K562 (cell line): Measurements from ENCODE around the gene HOXA2. TPM values are rescaled to one million over a fixed set of nuclear protein-coding genes. Genes with fewer than 3 reads are reported as not detected.

Experiments
- ATAC-seq: fragments of 200-7000 bp; cut with Tn5 transposase; 3 replicates; pipeline ENCODE4 v1.9.1; 2020; ENCODE audit warnings: moderate library complexity
- BruUV-seq: library from RNA; stranded (reverse); fragments of 400-500 nt; replicated peaks from 2 replicates; lab custom pipeline; 2021; lab: Mats Ljungman, UMichigan
- CTCF ChIA-PET: fragments of 300-600 bp; formaldehyde crosslinking; extraction: SDS; loops from one replicate; lab custom pipeline; 2021; ENCODE audit warnings: low intra/inter-chr PET ratio; lab: Yijun Ruan, JAX
- POLR2A ChIA-PET: fragments of 300-600, 350-650 bp; sonication (Branson Sonifier 250); formaldehyde crosslinking; extraction: SDS; loops from one replicate; lab custom pipeline; 2021; ENCODE audit warnings: antibody characterized with exemption, inconsistent platforms; lab: Yijun Ruan, JAX
- DNase-seq, 4 experiments: peaks; one replicate each; pipeline versions ENCODE4 v3.0.0 to v3.0.0-alpha.2; 2011 to 2018; ENCODE audit warnings: low spot score in 3 of 4, mixed read lengths in 3 of 4; ENCODE audit errors: extremely low read depth in 1 of 4
- FAIRE-seq: peaks from 2 replicates; lab custom pipeline; 2011; peaks lifted over from hg19 to GRCh38; lab: Jason Lieb, UNC
- H2AFZ ChIP-seq: 2 replicates; pipeline ENCODE4 v1.6.0; 2011; ENCODE audit warnings: low read depth, low read length, control low read depth, inconsistent platforms
- H3K27ac ChIP-seq: fragments of 200-600 bp; 3 replicates; pipeline ENCODE4 v1.8.0; 2011; ENCODE audit warnings: low read depth, mild to moderate bottlenecking, control low read depth, inconsistent platforms, low read length, moderate library complexity, mixed read lengths; ENCODE audit errors: extremely low read depth
- H3K27me3 ChIP-seq, 2 experiments: fragments of 300-600 bp in 1 of 2; 2 replicates in 1 of 2; 3 replicates in 1 of 2; pipeline versions ENCODE4 v1.6.0 to v1.8.0; 2011; ENCODE audit warnings: inconsistent platforms in 2 of 2, low read length in 2 of 2, mild to moderate bottlenecking in 1 of 2, mixed read lengths in 1 of 2, moderate library complexity in 1 of 2; ENCODE audit not compliant: control insufficient read depth in 2 of 2, insufficient read depth in 2 of 2
- H3K36me3 ChIP-seq: fragments of 300-600 bp; 3 replicates; pipeline ENCODE4 v1.8.0; 2011; ENCODE audit warnings: mild to moderate bottlenecking, low read length, inconsistent platforms; ENCODE audit not compliant: control insufficient read depth, insufficient read depth
- H3K4me1 ChIP-seq, 2 experiments: fragments of 200-600 bp in 1 of 2; replicated peaks in 1 of 2; 2 replicates in 1 of 2; 3 replicates in 1 of 2; pipeline versions ENCODE4 v1.5.1 to v1.8.0; 2011; ENCODE audit warnings: inconsistent platforms in 2 of 2, low read length in 2 of 2, mild to moderate bottlenecking in 1 of 2, mixed read lengths in 1 of 2, moderate library complexity in 1 of 2; ENCODE audit not compliant: control insufficient read depth in 2 of 2, insufficient read depth in 2 of 2
- H3K4me2 ChIP-seq: 2 replicates; pipeline ENCODE4 v1.6.1; 2011; ENCODE audit warnings: low read length, control low read depth, inconsistent platforms, mixed read lengths; ENCODE audit not compliant: insufficient read depth
- H3K4me3 ChIP-seq: fragments of 200-600 bp; sonication (generic), shearing (Covaris generic); 2 replicates; pipeline ENCODE4 v1.5.1; 2016; ENCODE audit warnings: control low read depth, inconsistent platforms
- H3K79me2 ChIP-seq: fragments of 200-600 bp; 3 replicates; pipeline ENCODE4 v1.8.0; 2011; ENCODE audit warnings: low read length, inconsistent platforms; ENCODE audit not compliant: control insufficient read depth, insufficient read depth
- H3K9ac ChIP-seq, 2 experiments: 2 replicates each; pipeline versions ENCODE4 v1.6.0 to v1.6.1; 2011; ENCODE audit warnings: low read depth in 2 of 2, low read length in 2 of 2, control low read depth in 1 of 2, inconsistent platforms in 1 of 2, mild to moderate bottlenecking in 1 of 2, mixed read lengths in 1 of 2; ENCODE audit not compliant: insufficient read depth in 1 of 2
- H3K9me1 ChIP-seq: one replicate; pipeline ENCODE4 v1.6.0; 2011; ENCODE audit warnings: inconsistent platforms, mild to moderate bottlenecking, low read length, moderate library complexity; ENCODE audit not compliant: control insufficient read depth, insufficient read depth
- H3K9me3 ChIP-seq: replicated peaks from 2 replicates; pipeline ENCODE4 v1.5.1; 2011; ENCODE audit warnings: low read depth, low read length, inconsistent platforms; ENCODE audit not compliant: control insufficient read depth, insufficient read depth
- H4K20me1 ChIP-seq: replicated peaks from 2 replicates; pipeline ENCODE4 v1.6.1; 2011; ENCODE audit warnings: low read length, inconsistent platforms, mixed read lengths; ENCODE audit not compliant: control insufficient read depth, insufficient read depth
- KHSRP ChIP-seq: fragments of 450-650 bp; IDR thresholded peaks from 2 replicates; pipeline ENCODE4 v1.6.1; 2017
- SAP30 ChIP-seq: fragments of 200-600 bp; sonication (generic); IDR thresholded peaks from 2 replicates; pipeline ENCODE4 v1.6.1; 2012; ENCODE audit warnings: borderline replicate concordance, low read depth, mild to moderate bottlenecking, moderate library complexity, low read length, control low read depth, inconsistent platforms; ENCODE audit not compliant: insufficient read depth, poor library complexity, severe bottlenecking
- TAF7 ChIP-seq: fragments of 450-650 bp; IDR thresholded peaks from 2 replicates; pipeline ENCODE4 v1.6.1; 2016; ENCODE audit warnings: missing genetic modification characterization, missing compliant biosample characterization
- ZNF354B ChIP-seq: fragments of 250-450 bp; sonication (Bioruptor Pico); IDR thresholded peaks from 2 replicates; pipeline ENCODE4 v1.4.0; 2020
- ZNF518B ChIP-seq: fragments of 250-450 bp; sonication (Bioruptor Pico); IDR thresholded peaks from 2 replicates; pipeline ENCODE4 v1.5.0; 2021; ENCODE audit warnings: mild to moderate bottlenecking, moderate library complexity
- WGBS: fragments of 100-300 bp; shearing (Covaris generic); methylation state at CpG from one replicate; pipeline ENCODE4 v1.1.6; 2016; ENCODE audit warnings: low coverage, mixed read lengths; ENCODE audit not compliant: insufficient coverage; ENCODE audit errors: missing lambda C conversion rate; 5-methylcytosine and 5-hydroxymethylcytosine counted together
- in situ Hi-C: fragments of 300-500 bp; cut with MboI; formaldehyde crosslinking; loops from 4 replicates; pipeline ENCODE4 v1.15.0; 2018; ENCODE audit warnings: inconsistent platforms, mixed read lengths
- intact Hi-C: fragments of 100-400 bp; cut with micrococcal nuclease; formaldehyde crosslinking; loops from 2 replicates; pipeline ENCODE4 v1.14.2; 2022
- polyA plus RNA-seq, 8 experiments: library from polyadenylated mRNA; depleted of rRNA in 4 of 8; stranded (reverse) in 5 of 8; unstranded in 3 of 8; fragments of >200 nt; fragmentation: Nextera tagmentation in 2 of 8; fragmentation: Illumina TruSeq in 1 of 8; extraction: Ambion mirVana in 2 of 8; extraction: Trizol in 1 of 8; gene quantifications; 2 replicates each; pipeline versions ENCODE4 v1.2.1 to v1.2.3, GENCODE V29; 2011 to 2014; ENCODE audit warnings: inconsistent platforms in 1 of 8, missing spikeins in 1 of 8
- total RNA-seq, 7 experiments: library from RNA; depleted of rRNA in 6 of 7; stranded (reverse); fragments of >200 nt in 6 of 7; fragmentation: Illumina TruSeq in 2 of 7; extraction: Trizol in 2 of 7; gene quantifications; 2 replicates each; pipeline versions ENCODE4 v1.2.1 to v1.2.3, GENCODE V29; 2011 to 2021; ENCODE audit warnings: low replicate concordance in 1 of 7
- TF ChIP-seq, protein P1 (sequence below): fragments of 450-650 bp; formaldehyde crosslinking; conservative IDR thresholded peaks from 2 replicates; pipeline ENCODE4 v1.4.0; 2022; ENCODE audit warnings: mild to moderate bottlenecking, missing genetic modification characterization

HOXA2 gene
- total and polyA plus RNA-seq, 9 of the 15 experiments (the other 6 are each of a cell fraction or from before 2014, with no cell fraction given) = 0.04 TPM; not detected in 8

- Histone ChIP-seq H3K4me1 (peaks cover 0 to 28% of the 10 kb centered on the region in 2 experiments; a peak in 2 of 5 replicates), H2AFZ (no peak overlapping the region), H3K27me3 (peaks cover 54 to 65% of the 10 kb centered on the region in 2 experiments; a peak in 4 of 5 replicates), H3K79me2 (no peaks in the 10 kb centered on the region), H3K9ac (no peak overlapping the region), H3K27ac (no peak overlapping the region), H3K9me3 (no peaks in the 10 kb centered on the region), H3K4me3 (no peak overlapping the region), H3K9me1 (no peaks in the 10 kb centered on the region), H4K20me1 (0 out of 2 replicates have a peak, but pooled peaks cover 6% of the 10 kb centered on the region), H3K4me2 (no peak overlapping the region), H3K36me3 (no peaks in the 10 kb centered on the region)
- TF ChIP-seq ZNF354B (CRISPR knock-in tag) (no peak), SAP30 (no peak), TAF7 (tag) (no peak), ZNF518B (no peak), KHSRP (no peak)
- TF ChIP-seq, protein P1, sequence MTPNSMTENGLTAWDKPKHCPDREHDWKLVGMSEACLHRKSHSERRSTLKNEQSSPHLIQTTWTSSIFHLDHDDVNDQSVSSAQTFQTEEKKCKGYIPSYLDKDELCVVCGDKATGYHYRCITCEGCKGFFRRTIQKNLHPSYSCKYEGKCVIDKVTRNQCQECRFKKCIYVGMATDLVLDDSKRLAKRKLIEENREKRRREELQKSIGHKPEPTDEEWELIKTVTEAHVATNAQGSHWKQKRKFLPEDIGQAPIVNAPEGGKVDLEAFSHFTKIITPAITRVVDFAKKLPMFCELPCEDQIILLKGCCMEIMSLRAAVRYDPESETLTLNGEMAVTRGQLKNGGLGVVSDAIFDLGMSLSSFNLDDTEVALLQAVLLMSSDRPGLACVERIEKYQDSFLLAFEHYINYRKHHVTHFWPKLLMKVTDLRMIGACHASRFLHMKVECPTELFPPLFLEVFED (CRISPR knock-in tag) = no peak
- ChIA-PET CTCF (no interaction called here), POLR2A (no interaction called here)
- in situ Hi-C loops (no loop called here), intact Hi-C loops (no loop called here)
- FAIRE-seq (no peak), DNase-seq (no peak), ATAC-seq (no peak)
- BruUV-seq = no TSS peak
- WGBS = 0% methylated on average over 4 of the region's 4 CpGs
Observed at GRCh38 chr7:27111751-27112277, 9.3 kb upstream of the HOXA2 start.
